Brain pericyte (primary cell): ENCODE results near the gene SDCCAG8.

Experiments
- DNase-seq: peaks from one replicate; pipeline ENCODE4 v3.0.0-alpha.2; 2012; ENCODE audit warnings: low read depth, low spot score

The SDCCAG8 gene

GRCh38 chr1:243254233-243254926, 1.5 kb upstream of the SDCCAG8 start:
- DNase-seq = no peak

DNA sequence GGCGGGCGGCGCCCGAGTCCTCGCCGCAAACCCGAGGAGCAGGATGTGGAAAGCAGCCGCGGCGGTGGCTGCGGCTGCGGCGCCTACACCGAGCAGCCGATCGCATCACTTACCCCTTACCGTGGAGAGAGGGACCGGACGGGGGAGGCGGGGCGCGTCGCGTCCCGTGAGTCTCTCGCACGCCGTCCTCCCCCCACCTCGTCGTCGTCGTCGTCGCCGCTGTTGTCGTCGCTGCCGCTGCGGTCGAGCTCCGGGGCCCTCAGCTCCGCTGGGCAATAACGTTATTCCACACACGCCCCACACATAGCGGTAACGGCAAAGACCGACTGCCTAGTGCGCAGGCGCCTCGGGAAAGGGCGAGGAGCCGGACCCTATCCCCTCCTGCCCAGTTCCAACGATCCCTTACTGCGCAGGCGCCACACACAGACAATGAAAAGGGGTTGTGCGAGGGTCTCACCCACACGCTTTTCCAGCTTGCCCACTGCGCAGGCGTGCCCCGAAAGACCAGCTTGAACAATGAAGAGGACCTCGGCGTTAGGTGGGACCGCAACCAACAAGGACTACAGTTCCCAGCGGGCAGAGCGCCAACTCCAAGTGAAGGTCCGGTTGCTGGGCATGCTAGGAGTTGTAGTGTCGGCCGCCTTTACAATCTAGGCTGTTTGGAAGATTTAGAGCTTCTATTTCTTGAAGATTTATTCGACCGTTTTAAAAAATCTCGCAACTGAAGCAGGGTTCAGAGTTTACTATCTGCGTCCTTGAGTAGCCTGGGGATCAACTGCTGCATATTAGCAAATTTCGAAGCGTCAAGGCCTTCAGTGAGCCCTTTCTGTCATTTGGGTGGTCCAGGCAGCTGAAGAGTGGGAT, 682 bp upstream of the SDCCAG8 start, which contains the start of gene CEP170:
Gene CEP170, minus strand, starts transcription at position 355 of the 864 bp plus-strand sequence. CDS start 30,001 bp downstream, outside the sequence.
- peak; percentile 98 for DNase-seq

- no peak for DNase-seq
These were observed 749 bp downstream of the SDCCAG8 start for GRCh38 chr1:243256590-243256989.

DNA sequence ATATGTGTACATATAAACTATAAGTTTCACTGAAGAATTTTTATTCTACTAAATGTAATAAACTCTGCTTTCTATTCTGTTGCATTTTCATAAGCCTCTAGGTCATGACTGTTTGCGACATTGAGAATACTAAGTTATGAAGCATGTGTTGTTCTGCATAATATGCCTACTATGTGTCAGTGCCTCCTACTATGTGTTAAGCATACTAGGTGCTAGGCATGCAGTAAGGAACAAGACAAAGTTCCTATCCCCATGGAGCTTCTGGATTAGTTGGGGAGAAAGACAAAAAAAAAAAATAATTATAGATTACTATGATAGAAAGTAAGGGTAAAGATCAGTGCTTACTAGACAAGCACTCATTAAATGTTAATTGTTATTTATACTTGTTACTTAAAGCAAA, 1.3 kb downstream of the SDCCAG8 start:
- no peak for DNase-seq

DNA sequence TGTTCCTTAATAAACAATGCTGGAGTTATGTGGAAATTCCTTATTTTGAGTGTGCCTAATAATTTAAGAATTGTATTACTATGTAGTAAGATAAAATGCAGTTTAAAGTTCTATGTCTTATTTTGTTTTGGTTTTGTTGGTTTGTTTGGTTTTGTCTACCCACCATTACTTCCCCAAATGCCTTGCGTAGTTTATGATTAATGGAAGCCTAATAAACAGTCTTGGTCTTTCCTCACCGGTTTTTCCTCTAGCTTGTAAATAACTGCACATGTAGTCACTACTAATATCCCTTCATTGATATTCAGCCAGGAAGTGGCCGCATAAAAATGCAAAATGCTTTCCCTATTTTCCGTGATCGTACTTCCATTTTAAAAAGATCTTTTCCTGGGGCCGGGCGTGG, 2.9 kb downstream of the SDCCAG8 start:
- no peak for DNase-seq

GRCh38 chr1:243260221-243260880, 4.5 kb downstream of the SDCCAG8 start:
- no peak for DNase-seq

DNA sequence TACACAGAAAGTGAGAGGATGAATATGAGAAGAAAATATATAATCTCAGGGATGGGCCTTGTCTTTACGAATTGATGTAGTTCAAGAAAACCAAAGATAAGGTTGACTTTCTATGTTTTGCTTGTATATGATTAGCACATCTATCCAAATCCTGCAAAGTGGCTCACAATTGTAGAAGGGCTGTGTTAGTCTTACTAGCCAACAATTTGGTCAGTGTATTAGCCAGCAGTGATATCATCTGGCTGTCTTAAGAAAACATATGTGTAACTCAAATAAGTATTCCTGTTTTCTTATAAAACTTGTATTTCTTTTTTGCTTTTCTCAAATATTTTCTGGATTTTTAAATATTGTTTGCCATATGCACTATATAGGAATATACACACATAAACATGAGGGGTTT, 5.5 kb downstream of the SDCCAG8 start:
- no peak for DNase-seq

GRCh38 chr1:243264717-243265116, 8.9 kb downstream of the SDCCAG8 start:
- no peak for DNase-seq

- no peak for DNase-seq
These were observed 10.4 kb downstream of the SDCCAG8 start for GRCh38 chr1:243266231-243266630.

DNA sequence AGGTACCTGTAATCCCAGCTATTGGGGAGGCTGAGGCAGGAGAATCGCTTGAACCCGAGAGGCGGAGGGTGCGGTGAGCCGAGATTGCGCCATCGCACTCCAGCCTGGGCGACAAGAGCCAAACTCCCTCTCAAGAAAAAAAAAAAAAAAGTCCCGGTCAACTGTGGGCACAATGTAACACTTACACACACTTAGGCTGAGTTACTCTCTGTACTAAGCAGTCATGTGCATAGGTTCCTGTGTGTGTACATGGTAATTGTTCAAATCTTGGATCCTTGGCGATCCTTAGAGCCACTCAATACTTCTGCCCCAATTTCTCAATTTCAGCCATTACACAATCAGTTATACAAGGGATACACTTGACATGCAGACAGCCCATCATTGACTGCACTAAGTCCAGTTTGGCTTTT, 11.6 kb downstream of the SDCCAG8 start:
- no peak for DNase-seq

DNA sequence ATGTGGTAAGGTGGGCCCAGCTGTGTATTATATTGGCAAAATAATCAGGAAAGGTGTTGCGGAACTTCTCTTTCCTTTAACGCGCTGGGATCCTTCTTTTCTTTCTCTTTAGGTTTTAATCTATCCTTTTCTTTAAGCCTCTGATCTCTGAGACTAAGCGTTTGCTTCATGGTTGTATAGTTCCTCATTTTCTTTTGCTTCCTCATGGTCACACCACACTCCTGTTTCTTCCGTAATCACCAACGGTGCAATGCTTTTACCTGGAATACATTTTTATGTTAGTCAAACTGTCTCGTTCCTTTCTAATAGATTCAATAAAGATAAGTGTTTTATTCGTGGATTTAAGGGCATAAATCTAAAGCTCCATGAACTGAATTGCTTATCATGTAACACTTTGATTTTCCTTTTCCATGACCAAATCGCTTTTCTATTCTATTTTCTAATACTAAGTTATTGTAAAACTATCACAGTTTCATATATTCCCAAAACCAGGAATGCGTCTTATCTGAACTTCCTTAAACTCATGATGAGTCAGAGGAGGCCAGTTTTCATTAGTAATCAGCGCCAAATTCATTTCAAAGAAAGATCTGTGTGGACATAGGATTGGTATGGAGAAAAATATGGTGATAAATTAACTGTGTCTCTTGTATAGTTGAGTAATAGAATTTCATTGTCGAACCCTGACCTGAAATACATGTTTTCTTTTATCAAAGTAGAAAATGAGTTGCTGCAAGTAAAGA, 12.2 kb downstream of the SDCCAG8 start:
- DNase-seq = no peak

- DNase-seq = no peak
These were observed 13.1 kb downstream of the SDCCAG8 start for GRCh38 chr1:243268751-243269460.

GRCh38 chr1:243269461-243269801, 13.6 kb downstream of the SDCCAG8 start:
- DNase-seq = no peak

DNA sequence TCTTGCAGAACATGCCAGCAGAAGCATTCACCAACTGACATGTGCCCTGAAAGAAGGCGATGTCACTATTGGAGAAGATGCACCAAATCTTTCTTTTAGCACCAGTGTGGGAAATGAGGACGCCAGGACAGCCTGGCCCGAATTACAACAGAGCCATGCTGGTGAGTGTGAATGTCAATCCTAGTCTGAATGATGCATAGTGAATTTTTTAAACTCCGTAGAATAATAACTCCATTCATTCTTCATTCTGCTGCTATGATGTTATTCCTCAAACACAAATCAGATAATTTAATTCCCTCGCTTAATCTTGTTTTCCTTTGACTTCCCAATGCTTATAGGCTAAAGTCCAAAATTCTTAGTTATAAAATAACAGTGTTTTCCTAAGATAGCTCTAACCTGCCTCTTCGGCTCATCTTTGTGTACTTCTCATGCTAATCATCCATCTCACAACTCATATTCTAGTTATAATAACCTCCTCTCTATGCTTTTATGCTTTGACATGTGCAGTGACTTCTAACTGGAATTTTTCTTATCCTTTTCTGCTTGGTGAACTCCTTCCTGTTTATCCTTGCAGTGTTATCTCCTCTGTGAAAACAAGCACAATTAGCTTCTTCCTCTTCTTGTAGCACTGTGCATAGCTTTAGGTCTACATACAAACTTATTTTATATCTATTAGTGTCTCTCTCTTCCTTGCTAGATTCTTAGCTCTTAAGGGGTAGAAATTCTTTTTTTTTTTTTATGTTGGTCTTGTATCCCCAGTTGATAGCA, 14.4 kb downstream of the SDCCAG8 start:
- DNase-seq = no peak

- no peak for DNase-seq
These were observed 16.2 kb downstream of the SDCCAG8 start for GRCh38 chr1:243271996-243272395.

DNA sequence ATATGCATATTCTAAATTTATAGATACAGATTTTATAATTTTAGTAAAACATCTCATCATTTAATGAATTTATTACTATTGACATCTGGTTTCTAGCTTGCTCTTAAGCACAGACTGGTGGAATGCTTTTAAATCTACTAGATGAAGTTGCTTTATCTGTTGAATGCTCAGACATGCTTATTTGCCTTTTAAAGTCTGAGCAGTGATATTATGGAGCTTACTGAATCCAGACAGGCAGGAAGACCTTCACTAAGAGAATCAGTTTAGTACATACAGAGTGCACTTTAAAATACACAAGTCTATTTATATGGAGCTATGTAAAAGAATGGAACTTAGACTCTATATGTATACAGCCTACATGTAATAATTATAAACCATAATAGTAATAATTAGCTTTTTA, 16.6 kb downstream of the SDCCAG8 start:
- DNase-seq = no peak

DNA sequence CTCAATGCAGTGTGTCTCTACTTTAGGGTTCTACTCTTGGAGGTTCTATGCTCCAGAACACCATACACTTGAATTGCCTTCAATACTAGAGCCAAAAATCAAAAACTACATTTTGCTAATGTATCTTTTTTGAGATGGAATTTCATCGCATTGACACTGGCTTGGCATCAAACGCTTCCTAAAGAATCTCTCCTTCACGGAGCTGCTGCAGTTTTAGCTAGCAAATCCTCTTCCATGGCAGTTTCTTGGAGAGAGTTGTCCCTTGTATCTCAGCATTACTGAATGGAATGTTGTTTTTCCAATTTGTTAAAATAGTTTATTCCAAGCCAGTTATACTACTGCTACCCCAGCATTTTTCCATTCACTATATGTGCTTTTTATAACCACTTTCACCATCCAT, 17.7 kb downstream of the SDCCAG8 start:
- no peak for DNase-seq

GRCh38 chr1:243273945-243274344, 18.1 kb downstream of the SDCCAG8 start:
- DNase-seq = no peak

DNA sequence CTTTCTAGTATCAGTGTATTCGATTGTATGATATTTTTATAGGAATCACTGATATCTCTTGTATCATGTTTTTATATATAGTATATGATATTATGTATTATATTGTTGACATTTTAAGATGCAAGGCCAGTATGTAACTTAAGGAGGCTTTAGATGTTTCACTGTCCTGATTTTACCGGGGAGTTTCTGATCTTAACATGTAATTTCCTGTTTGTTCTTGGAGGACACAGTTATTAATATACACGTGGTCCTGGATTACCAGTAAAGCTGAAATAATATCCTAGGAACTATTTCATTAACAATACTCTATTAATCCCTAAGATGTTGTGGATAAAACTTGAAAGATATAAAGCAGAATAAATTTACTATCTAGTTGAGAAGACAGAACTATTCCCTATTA, 19.5 kb downstream of the SDCCAG8 start:
- DNase-seq = no peak

GRCh38 chr1:243280571-243281129, 24.8 kb downstream of the SDCCAG8 start:
- no peak for DNase-seq
